HepG2 (cell line): ENCODE results near the gene PITPNM2. TPM values are rescaled to one million over a fixed set of nuclear protein-coding genes. Genes with fewer than 3 reads are reported as not detected.
A peak's percentile ranks its signal among the peaks of the same experiment; 100 is the strongest.

ENCODE experiments used
- CERS6 ChIP-seq: sonication (generic); formaldehyde crosslinking; IDR thresholded peaks from 2 replicates; pipeline ENCODE4 v1.5.0; 2020; ENCODE audit warnings: missing genetic modification reagents
- DZIP1 ChIP-seq: sonication (generic); formaldehyde crosslinking; IDR thresholded peaks from 2 replicates; pipeline ENCODE4 v1.5.0; 2020; ENCODE audit warnings: mild to moderate bottlenecking, missing genetic modification reagents
- EZH2 ChIP-seq: conservative IDR thresholded peaks from 2 replicates; pipeline ENCODE4 v1.6.1; 2012; ENCODE audit warnings: mild to moderate bottlenecking, low read depth, low read length, moderate library complexity
- GPN1 ChIP-seq: sonication (generic); formaldehyde crosslinking; IDR thresholded peaks from 2 replicates; pipeline ENCODE4 v1.5.1; 2020; ENCODE audit warnings: missing genetic modification reagents, borderline replicate concordance
- HNF1A ChIP-seq, 2 experiments: sonication (generic) in 1 of 2; formaldehyde crosslinking in 1 of 2; IDR thresholded peaks; 2 replicates each; pipeline versions ENCODE4 v1.4.0 to v1.6.1; 2016 to 2020; ENCODE audit warnings: borderline replicate concordance in 1 of 2, low read depth in 1 of 2, mild to moderate bottlenecking in 1 of 2, missing genetic modification reagents in 1 of 2
- JUND ChIP-seq: sonication (generic); formaldehyde crosslinking; IDR thresholded peaks from 2 replicates; pipeline ENCODE4 v1.8.0; 2022; ENCODE audit warnings: mild to moderate bottlenecking, missing genetic modification reagents
- MLXIP ChIP-seq: sonication (generic); formaldehyde crosslinking; IDR thresholded peaks from 2 replicates; pipeline ENCODE4 v1.9.0; 2021; ENCODE audit warnings: missing genetic modification reagents, borderline replicate concordance
- NCOA1 ChIP-seq: sonication (generic); formaldehyde crosslinking; IDR thresholded peaks from 2 replicates; pipeline ENCODE4 v1.9.0; 2021; ENCODE audit warnings: missing genetic modification reagents
- PHF5A ChIP-seq: IDR thresholded peaks from one replicate; pipeline ENCODE4 v1.6.1; 2018; ENCODE audit warnings: low read depth, missing genetic modification reagents; ENCODE audit not compliant: unreplicated experiment
- RBAK ChIP-seq: sonication (generic); formaldehyde crosslinking; IDR thresholded peaks from 2 replicates; pipeline ENCODE4 v1.5.1; 2020; ENCODE audit warnings: mild to moderate bottlenecking, missing genetic modification reagents
- RXRB ChIP-seq: IDR thresholded peaks from 2 replicates; pipeline ENCODE4 v1.6.1; 2016; ENCODE audit warnings: borderline replicate concordance, missing genetic modification reagents, missing compliant biosample characterization
- ZFX ChIP-seq: sonication (generic); formaldehyde crosslinking; IDR thresholded peaks from 2 replicates; pipeline ENCODE4 v1.4.0; 2020; ENCODE audit warnings: mild to moderate bottlenecking, low read depth, missing genetic modification reagents, moderate library complexity
- ZSCAN21 ChIP-seq: sonication (generic); formaldehyde crosslinking; IDR thresholded peaks from 2 replicates; pipeline ENCODE4 v1.8.0; 2022; ENCODE audit warnings: mild to moderate bottlenecking, missing genetic modification reagents, moderate library complexity, borderline replicate concordance
- polyA plus RNA-seq, 8 experiments: library from polyadenylated mRNA; depleted of rRNA in 3 of 8; stranded (reverse) in 7 of 8; unstranded in 1 of 8; fragments of >200 nt; fragmentation: Illumina TruSeq in 4 of 8; extraction: Trizol in 4 of 8; gene quantifications; 2 replicates each; pipeline versions ENCODE4 v1.2.1 to v1.2.3, GENCODE V29; 2011 to 2016; ENCODE audit warnings: low read depth in 4 of 8, missing spikeins in 1 of 8, mixed read lengths in 1 of 8; ENCODE audit not compliant: insufficient read depth in 1 of 8
- total RNA-seq, 5 experiments: library from RNA; depleted of rRNA; stranded (reverse); fragments of >200 nt; fragmentation: Illumina TruSeq; extraction: Trizol; gene quantifications; 2 replicates each; pipeline ENCODE4 v1.2.3, GENCODE V29; 2016; ENCODE audit warnings: low read depth in 1 of 5

The PITPNM2 gene
- total and polyA plus RNA-seq, 2 of the 13 experiments (the other 11 are each of a cell fraction or from before 2014, with no cell fraction given), result 4.2 to 5.3 TPM

- TF ChIP-seq DZIP1 (CRISPR knock-in tag) (no peak), CERS6 (CRISPR knock-in tag) (no peak), EZH2 (no peak), PHF5A (CRISPR knock-in tag) (no peak), JUND (CRISPR knock-in tag) (no peak), ZFX (peak; percentile 72), GPN1 (CRISPR knock-in tag) (no peak), RBAK (0 out of 2 replicates have a peak, but pooled peaks have one; percentile 21), MLXIP (CRISPR knock-in tag) (no peak), ZSCAN21 (CRISPR knock-in tag) (0 out of 2 replicates have a peak, but pooled peaks have one; percentile 48), HNF1A (IDR thresholded peaks at IDR 0.05; ENCODE audit: low read depth) (no peak), HNF1A (CRISPR knock-in tag; IDR thresholded peaks at IDR 0.05; ENCODE audit: borderline replicate concordance) (no peak), NCOA1 (no peak), RXRB (CRISPR knock-in tag) (no peak)
Observed at GRCh38 chr12:123140676-123141614, 9.9 kb downstream of the PITPNM2 start (continued).
